Measurements from ENCODE around the gene NR2C2.
"Not testable (repeated sequence)": the region's sequence is repeated elsewhere in the genome, so short reads cannot be mapped to it uniquely, and the experiment has no call there.

The NR2C2 gene

DNA sequence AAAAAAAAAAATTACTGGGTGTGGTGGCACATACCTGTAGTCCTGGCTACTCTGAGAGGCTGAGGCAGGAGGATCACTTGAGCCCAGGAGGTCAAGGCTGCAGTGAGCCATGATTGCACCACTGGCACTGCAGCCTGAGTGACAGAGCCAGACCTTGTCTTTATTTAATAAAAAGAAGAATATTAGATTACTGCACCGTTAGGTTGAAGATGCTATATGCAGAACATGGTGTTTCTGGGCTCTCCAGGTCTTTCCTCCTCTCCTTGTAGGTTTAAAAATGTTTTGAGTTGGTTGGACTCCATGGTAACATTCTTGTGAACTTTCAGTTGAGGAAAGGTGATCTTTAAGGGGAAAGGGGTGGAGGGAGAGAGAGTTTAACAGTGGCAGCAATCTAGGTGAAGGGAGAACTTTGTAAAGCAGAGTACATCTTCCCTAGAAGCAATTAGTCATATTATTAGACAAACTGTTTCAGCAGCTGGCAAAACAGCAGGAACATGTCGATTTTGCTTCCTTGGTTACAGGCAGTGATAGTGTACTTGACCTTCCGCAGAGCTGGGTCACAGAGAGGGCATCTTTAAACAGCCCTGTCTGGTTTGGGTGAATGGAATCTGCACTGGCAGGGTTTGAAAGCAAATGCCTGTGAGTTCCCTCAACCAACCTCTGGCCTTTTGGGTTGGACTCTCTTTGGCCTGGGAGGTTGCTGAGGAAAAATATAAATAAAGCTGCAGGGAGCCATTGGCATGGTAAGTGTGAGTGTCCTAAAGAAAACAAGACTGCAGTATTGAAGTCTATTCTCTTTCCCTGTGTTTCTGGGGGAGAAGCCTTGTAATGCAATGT lies 42.8 kb downstream of the NR2C2 start:
- DNase-seq (ENCODE audit: insufficient read length, low spot score) (no peak), FAIRE-seq (no peak)
- TF ChIP-seq, protein P1, sequence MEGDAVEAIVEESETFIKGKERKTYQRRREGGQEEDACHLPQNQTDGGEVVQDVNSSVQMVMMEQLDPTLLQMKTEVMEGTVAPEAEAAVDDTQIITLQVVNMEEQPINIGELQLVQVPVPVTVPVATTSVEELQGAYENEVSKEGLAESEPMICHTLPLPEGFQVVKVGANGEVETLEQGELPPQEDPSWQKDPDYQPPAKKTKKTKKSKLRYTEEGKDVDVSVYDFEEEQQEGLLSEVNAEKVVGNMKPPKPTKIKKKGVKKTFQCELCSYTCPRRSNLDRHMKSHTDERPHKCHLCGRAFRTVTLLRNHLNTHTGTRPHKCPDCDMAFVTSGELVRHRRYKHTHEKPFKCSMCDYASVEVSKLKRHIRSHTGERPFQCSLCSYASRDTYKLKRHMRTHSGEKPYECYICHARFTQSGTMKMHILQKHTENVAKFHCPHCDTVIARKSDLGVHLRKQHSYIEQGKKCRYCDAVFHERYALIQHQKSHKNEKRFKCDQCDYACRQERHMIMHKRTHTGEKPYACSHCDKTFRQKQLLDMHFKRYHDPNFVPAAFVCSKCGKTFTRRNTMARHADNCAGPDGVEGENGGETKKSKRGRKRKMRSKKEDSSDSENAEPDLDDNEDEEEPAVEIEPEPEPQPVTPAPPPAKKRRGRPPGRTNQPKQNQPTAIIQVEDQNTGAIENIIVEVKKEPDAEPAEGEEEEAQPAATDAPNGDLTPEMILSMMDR (IDR thresholded peaks at IDR 0.05; ENCODE audit: insufficient read depth, missing control alignments), result no peak

DNA sequence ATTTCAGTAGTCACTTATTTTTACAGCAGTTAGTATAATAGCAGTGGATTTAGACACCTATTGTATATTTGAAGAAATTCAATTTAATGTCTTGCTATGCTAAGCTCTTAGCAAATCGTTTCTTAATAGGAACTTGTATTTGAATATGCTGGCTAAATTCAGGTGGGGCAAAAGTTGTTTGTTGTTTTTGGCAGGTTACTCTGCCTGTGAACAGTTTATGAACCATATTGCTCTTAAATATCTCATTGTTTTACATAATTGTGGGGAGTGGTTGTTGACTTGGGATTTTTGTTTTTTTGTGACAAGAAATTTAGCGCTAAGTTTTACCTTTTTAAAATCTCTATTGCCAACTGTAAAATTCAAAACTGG lies 43.4 kb downstream of the NR2C2 start:
- TF ChIP-seq, protein P1 (IDR thresholded peaks at IDR 0.05; ENCODE audit: insufficient read depth, missing control alignments), result no peak
- FAIRE-seq (no peak), DNase-seq (ENCODE audit: insufficient read length, low spot score) (no peak)

DNA sequence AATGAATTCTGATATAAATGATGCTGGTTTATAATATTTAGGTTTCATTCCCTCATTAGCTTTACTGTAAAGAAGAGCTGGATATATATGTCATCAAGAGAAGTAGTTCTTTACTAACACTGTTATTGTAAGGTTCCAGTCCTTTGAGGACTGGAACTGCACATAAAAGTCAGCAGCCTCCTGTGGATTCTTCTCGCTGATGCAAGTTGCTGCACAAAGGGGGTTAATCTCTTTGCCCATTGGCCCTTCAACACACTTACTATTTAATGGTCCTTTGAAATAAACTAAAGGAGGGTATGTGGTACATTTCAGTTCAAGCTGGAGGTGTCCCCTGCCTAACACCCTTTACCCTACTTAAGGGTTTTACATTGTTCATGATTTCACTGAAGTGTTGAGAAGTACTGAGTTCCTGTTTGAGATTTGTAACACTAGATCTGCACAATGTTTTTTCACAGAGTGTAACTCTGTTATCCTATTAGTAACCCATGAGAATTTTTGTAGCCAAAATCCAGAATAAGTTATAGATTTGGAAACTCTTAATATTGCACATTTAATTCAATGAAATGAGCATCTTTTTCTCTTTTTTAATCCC lies 43.9 kb downstream of the NR2C2 start:
- FAIRE-seq (no peak), DNase-seq (ENCODE audit: insufficient read length, low spot score) (no peak)
- TF ChIP-seq, protein P1 (IDR thresholded peaks at IDR 0.05; ENCODE audit: insufficient read depth, missing control alignments), result no peak

DNA sequence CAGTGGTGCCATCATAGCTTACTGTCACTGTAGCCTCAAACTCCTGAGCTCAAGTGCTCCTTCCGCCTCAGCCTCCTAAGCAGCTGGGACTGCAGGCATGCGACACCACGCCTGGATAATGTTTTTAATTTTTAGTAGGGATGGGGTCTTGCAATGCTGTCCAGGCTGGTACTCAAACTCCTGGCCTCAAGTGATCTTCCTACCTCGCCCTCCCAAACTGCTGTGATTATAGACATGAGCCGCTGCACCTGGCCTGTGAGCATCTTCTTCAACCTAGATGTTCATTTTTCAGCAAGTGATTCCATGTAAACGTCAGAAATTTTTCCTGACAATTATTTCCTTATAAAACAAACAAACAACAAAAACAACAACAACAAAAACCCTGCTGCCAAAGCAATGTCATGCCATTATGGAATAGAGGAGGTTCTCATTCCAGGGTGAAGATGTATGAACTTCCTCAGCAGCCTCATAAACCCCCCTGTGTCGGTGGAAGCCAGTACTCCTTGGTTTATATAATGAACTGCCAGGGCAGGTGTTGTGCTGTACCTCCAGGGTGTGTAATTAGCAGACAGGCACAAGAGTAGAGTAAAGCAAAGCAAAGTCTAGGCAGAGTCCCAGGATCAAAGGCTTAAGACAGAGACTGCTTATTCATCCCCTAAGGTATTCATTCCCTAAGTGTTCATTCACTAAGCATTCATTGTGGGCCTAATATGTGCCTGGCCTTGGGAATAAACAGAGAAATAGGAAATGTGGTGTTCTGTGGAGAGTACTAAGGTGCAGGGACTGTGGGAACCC lies 44.6 kb downstream of the NR2C2 start:
- DNase-seq (ENCODE audit: insufficient read length, low spot score) (no peak), FAIRE-seq (no peak)
- TF ChIP-seq, protein P1 (IDR thresholded peaks at IDR 0.05; ENCODE audit: insufficient read depth, missing control alignments), result no peak

DNA sequence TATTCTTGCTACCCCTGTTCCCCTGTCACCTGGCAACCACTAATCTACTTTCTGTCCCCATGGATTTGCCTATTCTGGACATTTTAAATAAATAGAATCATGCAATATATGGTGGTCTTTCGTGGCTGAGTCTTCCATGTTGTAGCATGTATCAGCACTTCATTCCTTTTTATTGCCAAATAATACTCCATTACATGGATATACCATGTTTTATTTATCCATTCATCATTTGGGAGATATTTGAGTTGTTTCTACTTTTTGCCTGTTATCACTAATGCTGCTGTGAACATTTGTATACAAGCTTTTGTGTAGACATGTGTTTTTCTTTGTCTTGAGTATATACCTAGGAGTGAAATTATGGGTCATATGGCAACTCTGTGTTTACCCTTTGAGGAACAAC lies 50.6 kb downstream of the NR2C2 start:
- TF ChIP-seq, protein P1 (IDR thresholded peaks at IDR 0.05; ENCODE audit: insufficient read depth, missing control alignments), result no peak
- no peak for FAIRE-seq

DNA sequence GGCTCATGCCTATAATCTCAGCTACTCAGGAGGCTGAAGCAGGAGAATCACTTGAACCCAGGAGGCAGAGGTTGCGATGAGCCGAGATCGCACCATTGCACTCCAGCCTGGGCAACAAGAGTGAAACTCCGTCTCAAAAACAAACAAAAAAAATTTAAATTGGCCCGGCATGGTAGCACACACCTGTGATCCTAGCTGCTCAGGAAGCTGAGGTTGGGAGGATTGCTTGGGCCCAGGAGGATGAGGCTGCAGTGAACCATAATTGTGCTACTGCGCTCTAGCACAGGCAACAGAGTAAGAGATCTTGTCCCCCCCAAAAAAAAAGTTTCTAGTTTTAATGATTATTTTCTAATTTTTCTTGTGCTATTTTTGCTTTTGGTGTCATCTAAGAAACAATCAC lies 51.8 kb downstream of the NR2C2 start:
- not testable (repeated sequence) for FAIRE-seq; DNase-seq (ENCODE audit: insufficient read length, low spot score)

More for the DNA sequence above, 50.6 kb downstream of the NR2C2 start:
- no peak for DNase-seq (ENCODE audit: insufficient read length, low spot score)

DNA sequence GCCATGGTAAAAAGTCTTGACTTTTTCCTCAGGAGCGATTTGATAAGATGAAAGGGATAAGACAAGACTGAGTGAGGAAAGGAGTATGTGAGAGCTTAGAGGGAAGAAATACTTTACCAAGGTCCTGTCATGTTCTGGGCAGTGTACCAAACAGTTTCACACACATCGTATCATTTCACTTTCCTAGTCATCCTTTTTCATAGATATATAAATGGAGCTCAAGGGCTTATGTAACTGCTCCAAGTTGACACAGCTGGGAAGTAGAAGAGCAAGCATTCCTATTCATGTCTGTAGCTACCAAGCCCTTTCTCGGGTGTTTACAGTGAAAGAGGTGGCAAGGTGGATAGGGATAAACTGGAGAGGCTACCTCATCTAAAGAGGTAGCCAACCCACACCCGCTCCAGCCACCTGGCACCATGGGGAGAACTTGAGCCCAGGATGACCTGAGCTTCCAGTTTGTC lies 60.3 kb downstream of the NR2C2 start:
- TF ChIP-seq, protein P1 (IDR thresholded peaks at IDR 0.05; ENCODE audit: insufficient read depth, missing control alignments), result no peak
- FAIRE-seq, result no peak
- DNase-seq (ENCODE audit: insufficient read length, low spot score), result no peak

Data from D721Med (cell line).